OCI-LY7 (cell line): Measurements from ENCODE around the gene TK1. TPM values are rescaled to one million over a fixed set of nuclear protein-coding genes. Genes with fewer than 3 reads are reported as not detected.

Experiments
- BruUV-seq: library from RNA; stranded (reverse); fragments of 400-500 nt; replicated peaks from 2 replicates; lab custom pipeline; 2021; lab: Mats Ljungman, UMichigan
- CTCF ChIA-PET: fragments of 300-600 bp; sonication (Branson Sonifier 250); formaldehyde crosslinking; loops from one replicate; lab custom pipeline; 2022; ENCODE audit warnings: antibody characterized with exemption; ENCODE audit not compliant: unreplicated experiment; lab: Charles Lee
- POLR2A ChIA-PET: fragments of 300-600 bp; sonication (Branson Sonifier 250); formaldehyde crosslinking; loops from one replicate; lab custom pipeline; 2022; ENCODE audit warnings: antibody characterized with exemption; lab: Charles Lee
- DNase-seq: peaks from one replicate; pipeline ENCODE4 v3.0.0-alpha.2; 2015; ENCODE audit warnings: low spot score
- H2AFZ ChIP-seq: fragments of 200-600 bp; sonication (generic), shearing (Covaris generic); 2 replicates; pipeline ENCODE4 v1.6.1; 2014; ENCODE audit warnings: mild to moderate bottlenecking, antibody characterized with exemption, low read length, moderate library complexity
- H3K27ac ChIP-seq: fragments of 200-600 bp; sonication (generic); 2 replicates; pipeline ENCODE4 v1.5.1; 2014; ENCODE audit warnings: mixed run types, low read depth, mild to moderate bottlenecking, moderate library complexity, low read length, inconsistent platforms; ENCODE audit not compliant: poor library complexity, severe bottlenecking
- H3K36me3 ChIP-seq: fragments of 200-600 bp; sonication (generic); 2 replicates; pipeline ENCODE4 v1.6.1; 2014; ENCODE audit warnings: mild to moderate bottlenecking, antibody characterized with exemption, low read length, moderate library complexity, mixed read lengths; ENCODE audit not compliant: insufficient read depth
- H3K4me1 ChIP-seq: fragments of 200-600 bp; sonication (generic); 2 replicates; pipeline ENCODE4 v1.5.1; 2014; ENCODE audit warnings: mild to moderate bottlenecking, low read length; ENCODE audit not compliant: insufficient read depth, poor library complexity, severe bottlenecking
- H3K4me2 ChIP-seq: fragments of 200-600 bp; sonication (generic); 2 replicates; pipeline ENCODE4 v1.6.1; 2014; ENCODE audit warnings: mild to moderate bottlenecking, low read length
- H3K4me3 ChIP-seq: fragments of 200-600 bp; sonication (generic); 2 replicates; pipeline ENCODE4 v1.5.1; 2014; ENCODE audit warnings: mild to moderate bottlenecking, low read depth, low read length; ENCODE audit not compliant: poor library complexity, severe bottlenecking
- H3K79me2 ChIP-seq: fragments of 200-600 bp; sonication (generic); 2 replicates; pipeline ENCODE4 v1.6.1; 2016; ENCODE audit warnings: low read depth, mild to moderate bottlenecking, low read length, moderate library complexity, mixed read lengths; ENCODE audit not compliant: insufficient read depth
- H3K9me2 ChIP-seq: fragments of 200-600 bp; sonication (generic); 2 replicates; pipeline ENCODE4 v1.6.1; 2016; ENCODE audit warnings: mild to moderate bottlenecking, low read length, mixed read lengths; ENCODE audit not compliant: insufficient read depth
- H3K9me3 ChIP-seq: fragments of 200-600 bp; sonication (generic); 2 replicates; pipeline ENCODE4 v1.6.1; 2014; ENCODE audit warnings: mild to moderate bottlenecking, mixed run types, low read length, mixed read lengths
- H4K20me1 ChIP-seq: fragments of 200-600 bp; sonication (generic); 2 replicates; pipeline ENCODE4 v1.6.1; 2014; ENCODE audit warnings: mild to moderate bottlenecking, antibody characterized with exemption, low read length, moderate library complexity, mixed read lengths; ENCODE audit not compliant: insufficient read depth
- EZH2phosphoT487 ChIP-seq: fragments of 200-600 bp; sonication (generic); IDR thresholded peaks from 2 replicates; pipeline ENCODE4 v1.6.1; 2018; ENCODE audit warnings: low read depth, borderline replicate concordance, mild to moderate bottlenecking, mixed run types, antibody characterized with exemption, low read length, moderate library complexity, mixed read lengths
- intact Hi-C: fragments of 100-400 bp; cut with micrococcal nuclease; formaldehyde crosslinking; loops from one replicate; pipeline ENCODE4 v1.10.0; 2022; ENCODE audit not compliant: unreplicated experiment
- total RNA-seq, 2 experiments: library from RNA; depleted of rRNA in 1 of 2; stranded (reverse); fragments of >200 nt in 1 of 2; shearing (Covaris generic) in 1 of 2; gene quantifications; 2 replicates each; pipeline ENCODE4 v1.2.3, GENCODE V29; 2014 to 2022
- TF ChIP-seq, protein P1 (sequence below): fragments of 200-600 bp; sonication (generic); conservative IDR thresholded peaks from 2 replicates; pipeline ENCODE4 v1.5.1; 2014; ENCODE audit warnings: mild to moderate bottlenecking, antibody characterized with exemption, low read length, moderate library complexity, mixed read lengths

TK1 gene
- total RNA-seq, 2 experiments from 2014 or later: 108 to 149 TPM

- Histone ChIP-seq H3K36me3 (no peaks in the 10 kb centered on the region), H3K4me3 (no peak overlapping the region), H3K27ac (no peak overlapping the region), H3K4me1 (peaks cover 32% of the 10 kb centered on the region), H3K4me2 (no peak overlapping the region), H3K9me3 (no peaks in the 10 kb centered on the region), H3K79me2 (no peaks in the 10 kb centered on the region), H4K20me1 (no peaks in the 10 kb centered on the region), H2AFZ (no peak overlapping the region), H3K9me2 (no peaks in the 10 kb centered on the region)
- no peak for DNase-seq
- ChIA-PET CTCF (no interaction called here), POLR2A (interaction anchor here (0.6 kb wide), 1 partner anchor 33 kb away, joined by 4 read pairs; no protein-coding TSS in a partner anchor)
- intact Hi-C loops: no loop called here
- BruUV-seq: no TSS peak
- TF ChIP-seq, protein P1, sequence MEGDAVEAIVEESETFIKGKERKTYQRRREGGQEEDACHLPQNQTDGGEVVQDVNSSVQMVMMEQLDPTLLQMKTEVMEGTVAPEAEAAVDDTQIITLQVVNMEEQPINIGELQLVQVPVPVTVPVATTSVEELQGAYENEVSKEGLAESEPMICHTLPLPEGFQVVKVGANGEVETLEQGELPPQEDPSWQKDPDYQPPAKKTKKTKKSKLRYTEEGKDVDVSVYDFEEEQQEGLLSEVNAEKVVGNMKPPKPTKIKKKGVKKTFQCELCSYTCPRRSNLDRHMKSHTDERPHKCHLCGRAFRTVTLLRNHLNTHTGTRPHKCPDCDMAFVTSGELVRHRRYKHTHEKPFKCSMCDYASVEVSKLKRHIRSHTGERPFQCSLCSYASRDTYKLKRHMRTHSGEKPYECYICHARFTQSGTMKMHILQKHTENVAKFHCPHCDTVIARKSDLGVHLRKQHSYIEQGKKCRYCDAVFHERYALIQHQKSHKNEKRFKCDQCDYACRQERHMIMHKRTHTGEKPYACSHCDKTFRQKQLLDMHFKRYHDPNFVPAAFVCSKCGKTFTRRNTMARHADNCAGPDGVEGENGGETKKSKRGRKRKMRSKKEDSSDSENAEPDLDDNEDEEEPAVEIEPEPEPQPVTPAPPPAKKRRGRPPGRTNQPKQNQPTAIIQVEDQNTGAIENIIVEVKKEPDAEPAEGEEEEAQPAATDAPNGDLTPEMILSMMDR: no peak
Measured at GRCh38 chr17:78234261-78234865, 47.5 kb upstream of the TK1 start.

DNA sequence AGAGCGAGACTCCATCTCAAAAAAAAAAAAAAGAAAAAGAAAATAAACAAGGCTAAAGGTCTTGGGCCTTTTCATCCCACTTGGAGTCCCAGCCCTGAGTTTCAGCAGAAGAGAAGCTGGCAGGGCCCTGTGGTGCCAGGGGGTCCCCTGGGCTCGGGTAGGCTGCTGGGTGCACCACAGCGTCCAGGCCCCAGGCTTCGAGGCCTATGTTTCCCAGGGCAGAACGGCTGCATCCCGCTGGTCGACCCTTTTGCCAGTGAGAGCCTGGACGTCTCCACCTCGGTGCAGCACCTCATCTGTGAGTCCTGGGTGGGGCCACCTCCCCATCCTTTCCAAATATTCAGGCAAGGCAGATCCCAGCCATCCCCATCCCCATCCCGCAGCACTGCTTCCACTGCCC lies 46.8 kb upstream of the TK1 start:
- ChIA-PET POLR2A (no interaction called here), CTCF (no interaction called here)
- no TSS peak for BruUV-seq
- intact Hi-C loops: no loop called here
- Histone ChIP-seq H3K79me2 (no peaks in the 10 kb centered on the region), H2AFZ (no peak overlapping the region), H3K36me3 (no peaks in the 10 kb centered on the region), H3K4me3 (no peak overlapping the region), H3K27ac (no peak overlapping the region), H3K9me2 (no peaks in the 10 kb centered on the region), H3K4me1 (peaks cover 25% of the 10 kb centered on the region), H3K9me3 (no peaks in the 10 kb centered on the region), H3K4me2 (no peak overlapping the region), H4K20me1 (no peaks in the 10 kb centered on the region)
- TF ChIP-seq, protein P1: no peak
- no peak for TF ChIP-seq EZH2phosphoT487
- no peak for DNase-seq

GRCh38 chr17:78232859-78233173 lies 46.0 kb upstream of the TK1 start:
- TF ChIP-seq EZH2phosphoT487: no peak
- TF ChIP-seq, protein P1: no peak
- Histone ChIP-seq H2AFZ (no peak overlapping the region), H3K9me2 (no peaks in the 10 kb centered on the region), H3K4me3 (no peak overlapping the region), H3K9me3 (no peaks in the 10 kb centered on the region), H3K36me3 (no peaks in the 10 kb centered on the region), H3K79me2 (no peaks in the 10 kb centered on the region), H3K4me2 (no peak overlapping the region), H3K4me1 (peaks cover 21% of the 10 kb centered on the region), H3K27ac (no peak overlapping the region), H4K20me1 (no peaks in the 10 kb centered on the region)
- BruUV-seq: no TSS peak
- intact Hi-C loops: no loop called here
- POLR2A ChIA-PET: no interaction called here
- CTCF ChIA-PET: no interaction called here
- no peak for DNase-seq
